Colonic mucosa (tissue), 4 donors: ENCODE data around the gene SLC1A7. TPM values are rescaled to one million over a fixed set of nuclear protein-coding genes. Genes with fewer than 3 reads are reported as not detected.

Source experiments
- DNase-seq: peaks from one replicate; pipeline ENCODE4 v3.0.0-alpha.2; 2020
- H3K27ac ChIP-seq: fragments of 200-600 bp; one replicate; pipeline ENCODE4 v1.8.0; 2021
- H3K27me3 ChIP-seq: fragments of 200-600 bp; one replicate; pipeline ENCODE4 v1.8.0; 2021
- H3K36me3 ChIP-seq: fragments of 200-600 bp; one replicate; pipeline ENCODE4 v1.8.0; 2021
- H3K4me1 ChIP-seq: fragments of 200-600 bp; one replicate; pipeline ENCODE4 v1.8.0; 2021; ENCODE audit warnings: mild to moderate bottlenecking
- H3K4me3 ChIP-seq: fragments of 200-600 bp; one replicate; pipeline ENCODE4 v1.8.0; 2021
- H3K9ac ChIP-seq, 2 donors: one replicate each; pipeline ENCODE4 v1.7.0; 2013; ENCODE audit warnings: control low read depth in 2 of 2, low read depth in 2 of 2, low read length in 2 of 2
- H3K9me3 ChIP-seq: fragments of 200-600 bp; one replicate; pipeline ENCODE4 v1.8.0; 2021
- intact Hi-C: fragments of 100-400 bp; cut with DNase I; formaldehyde crosslinking; loops from one replicate; pipeline ENCODE4 v1.14.1; 2022
- total RNA-seq, 2 donors: library from RNA; stranded (reverse); fragmentation: NEBNext Ultra II Directional in 1 of 2; extraction: Animal tissue kit (Norgen Biotek cat#: 25700) in 1 of 2; gene quantifications; one replicate each; pipeline ENCODE4 v1.2.1, GENCODE V29; 2021
- TF ChIP-seq, protein P1 (sequence below): fragments of 200-600 bp; IDR thresholded peaks from one replicate; pipeline ENCODE4 v1.8.0; 2022; ENCODE audit warnings: antibody characterized with exemption, mild to moderate bottlenecking
- donor health status: healthy.
- donor health status: DM: no; HTN: no; CAD: no.
- donor health status: DM: no; HTN: no; CAD: no.

The SLC1A7 gene
- total RNA-seq, 2 donors from 2014 or later = 0.50 to 1.1 TPM

DNA sequence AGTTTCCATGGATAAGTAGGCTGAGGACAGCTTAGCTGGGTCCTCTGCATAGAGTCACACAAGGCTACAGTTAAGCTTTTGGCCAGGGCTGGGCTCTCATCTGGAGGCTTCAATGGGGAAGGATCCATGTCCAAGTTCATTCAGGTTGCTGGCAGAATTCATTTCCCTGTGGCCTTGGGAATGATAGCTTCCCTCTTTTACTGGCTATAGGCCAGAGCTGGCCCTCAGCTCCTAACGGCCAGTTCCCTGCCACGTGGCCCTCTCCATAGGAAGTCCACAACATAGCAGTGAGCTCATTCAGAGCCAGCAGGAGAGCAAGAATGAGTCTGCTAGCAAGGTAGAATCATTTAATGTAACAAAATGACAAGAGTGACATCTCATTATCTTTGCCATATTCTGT lies 95.5 kb downstream of the SLC1A7 start:
- Histone ChIP-seq H3K27ac (no peak overlapping the region), H3K27me3 (no peaks in the 10 kb centered on the region), H3K9me3 (no peaks in the 10 kb centered on the region), H3K36me3 (no peaks in the 10 kb centered on the region), H3K4me1 (no peaks in the 10 kb centered on the region), H3K4me3 (no peak overlapping the region), H3K9ac (no peak overlapping the region)
- TF ChIP-seq, protein P1, sequence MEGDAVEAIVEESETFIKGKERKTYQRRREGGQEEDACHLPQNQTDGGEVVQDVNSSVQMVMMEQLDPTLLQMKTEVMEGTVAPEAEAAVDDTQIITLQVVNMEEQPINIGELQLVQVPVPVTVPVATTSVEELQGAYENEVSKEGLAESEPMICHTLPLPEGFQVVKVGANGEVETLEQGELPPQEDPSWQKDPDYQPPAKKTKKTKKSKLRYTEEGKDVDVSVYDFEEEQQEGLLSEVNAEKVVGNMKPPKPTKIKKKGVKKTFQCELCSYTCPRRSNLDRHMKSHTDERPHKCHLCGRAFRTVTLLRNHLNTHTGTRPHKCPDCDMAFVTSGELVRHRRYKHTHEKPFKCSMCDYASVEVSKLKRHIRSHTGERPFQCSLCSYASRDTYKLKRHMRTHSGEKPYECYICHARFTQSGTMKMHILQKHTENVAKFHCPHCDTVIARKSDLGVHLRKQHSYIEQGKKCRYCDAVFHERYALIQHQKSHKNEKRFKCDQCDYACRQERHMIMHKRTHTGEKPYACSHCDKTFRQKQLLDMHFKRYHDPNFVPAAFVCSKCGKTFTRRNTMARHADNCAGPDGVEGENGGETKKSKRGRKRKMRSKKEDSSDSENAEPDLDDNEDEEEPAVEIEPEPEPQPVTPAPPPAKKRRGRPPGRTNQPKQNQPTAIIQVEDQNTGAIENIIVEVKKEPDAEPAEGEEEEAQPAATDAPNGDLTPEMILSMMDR = no peak
- intact Hi-C loops = no loop called here
- no peak for DNase-seq

DNA sequence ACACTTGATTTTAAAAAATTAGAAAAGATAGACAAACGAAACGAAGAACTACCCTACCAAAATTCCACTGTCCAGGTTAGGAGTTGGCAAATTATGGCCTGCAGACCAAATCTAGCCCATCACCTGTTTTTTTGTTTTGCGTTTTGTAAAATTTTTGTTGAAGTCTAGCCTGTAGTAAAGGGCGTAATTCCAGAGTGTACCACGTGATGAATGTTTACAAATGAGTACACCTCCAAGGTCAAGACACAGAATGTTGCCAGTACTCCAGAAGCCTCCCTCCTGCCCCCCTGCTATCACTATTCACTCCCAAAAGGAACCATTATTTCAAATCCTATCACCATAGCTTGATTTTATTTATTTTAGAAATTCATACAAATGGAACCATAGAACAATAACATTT lies 97.5 kb downstream of the SLC1A7 start:
- Histone ChIP-seq H3K27ac (no peak overlapping the region), H3K4me3 (no peak overlapping the region), H3K4me1 (no peaks in the 10 kb centered on the region), H3K9ac (no peak overlapping the region), H3K9me3 (no peaks in the 10 kb centered on the region), H3K36me3 (no peaks in the 10 kb centered on the region), H3K27me3 (no peaks in the 10 kb centered on the region)
- no peak for DNase-seq
- TF ChIP-seq, protein P1 = no peak
- intact Hi-C loops = no loop called here

DNA sequence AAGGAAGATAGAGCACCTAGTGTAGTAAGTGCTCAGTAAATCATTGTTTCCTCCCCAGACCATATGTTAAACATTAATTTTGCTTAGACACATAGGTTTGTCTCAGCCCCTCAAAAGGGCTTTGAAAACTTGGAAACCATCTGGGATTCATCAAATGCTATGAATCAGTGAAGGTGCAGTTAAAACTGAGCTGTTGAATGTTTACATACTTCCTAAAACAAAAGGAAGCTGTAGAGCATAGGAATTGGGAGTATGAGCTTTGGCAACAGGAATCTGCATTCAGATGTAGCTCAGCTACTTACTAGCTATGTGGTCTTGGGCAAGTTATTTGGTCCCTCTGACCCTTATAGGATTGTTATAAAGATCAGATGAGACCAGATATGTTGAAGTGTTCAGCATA lies 99.2 kb downstream of the SLC1A7 start:
- no peaks in the 10 kb centered on the region for H3K9me3 ChIP-seq
- H3K36me3 ChIP-seq = no peaks in the 10 kb centered on the region
- intact Hi-C loops = no loop called here
- no peak overlapping the region for H3K27ac ChIP-seq
- H3K4me3 ChIP-seq = no peak overlapping the region
- DNase-seq = no peak
- no peaks in the 10 kb centered on the region for H3K4me1 ChIP-seq
- TF ChIP-seq, protein P1 = no peak
- H3K27me3 ChIP-seq = no peaks in the 10 kb centered on the region
- H3K9ac ChIP-seq = no peak overlapping the region

DNA sequence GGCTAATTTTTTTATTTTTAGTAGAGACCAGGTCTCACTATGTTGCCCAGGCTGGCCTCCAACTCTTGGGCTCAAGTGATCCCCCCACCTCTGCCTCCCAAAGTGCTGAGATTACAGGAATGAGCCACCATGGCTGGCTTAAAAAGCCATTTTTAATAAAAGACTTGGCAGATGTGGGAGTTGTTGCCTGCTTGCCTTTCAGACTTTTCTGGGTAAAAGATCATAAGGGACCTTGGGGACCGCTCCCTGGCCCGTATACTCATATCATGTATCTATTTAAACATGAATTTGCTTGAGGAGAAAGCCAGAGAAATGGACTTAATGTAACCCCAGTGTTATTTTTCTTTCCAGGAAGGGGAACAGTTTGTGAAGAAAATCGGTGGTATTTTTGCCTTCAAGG lies 103.9 kb downstream of the SLC1A7 start:
- intact Hi-C loops = no loop called here
- no peaks in the 10 kb centered on the region for H3K27me3 ChIP-seq
- DNase-seq = no peak
- no peak overlapping the region for H3K27ac ChIP-seq
- no peak overlapping the region for H3K9ac ChIP-seq
- H3K9me3 ChIP-seq = no peaks in the 10 kb centered on the region
- no peaks in the 10 kb centered on the region for H3K4me1 ChIP-seq
- TF ChIP-seq, protein P1 = no peak
- H3K4me3 ChIP-seq = no peak overlapping the region
- no peaks in the 10 kb centered on the region for H3K36me3 ChIP-seq

Other genes starting within 250 kb of the SLC1A7 start
- gene ECHDC2, start 220.9 kb downstream of the SLC1A7 start, total RNA-seq = 100 to 1,000 TPM in 1 of 2 donors, 10 to 100 TPM in 1; 94.4 to 105 TPM
- 100 to 1,000 TPM; 178 to 325 TPM for gene SCP2, start 215.4 kb downstream of the SLC1A7 start, total RNA-seq
- 1 to 10 TPM; 3.2 to 9.1 TPM for gene PODN, start 80.4 kb downstream of the SLC1A7 start, total RNA-seq
- 10 to 100 TPM; 66.1 to 66.4 TPM for gene CPT2, start 54.2 kb upstream of the SLC1A7 start, total RNA-seq
- gene CZIB, start 78.0 kb upstream of the SLC1A7 start, total RNA-seq = 10 to 100 TPM; 34.6 to 43.9 TPM
- gene MAGOH, start 95.9 kb upstream of the SLC1A7 start, total RNA-seq = 10 to 100 TPM; 34.0 to 49.7 TPM
- gene LRP8, start 185.4 kb upstream of the SLC1A7 start, total RNA-seq = 10 to 100 TPM in 1 of 2 donors, 1 to 10 TPM in 1; 4.7 to 15.3 TPM